HL-60 (cell line): ENCODE measurements around the gene AKAP12.

Experiments
- POLR2AphosphoS5 ChIP-seq: IDR thresholded peaks from 2 replicates; pipeline ENCODE4 v1.6.1; 2012; ENCODE audit warnings: low read depth
- SPI1 ChIP-seq: IDR thresholded peaks from 2 replicates; pipeline ENCODE4 v1.6.1; 2012; ENCODE audit warnings: low read depth, mild to moderate bottlenecking, borderline replicate concordance
- TF ChIP-seq, protein P1 (sequence below): IDR thresholded peaks from one replicate; pipeline ENCODE4 v1.5.1; 2011; ENCODE audit warnings: low read length, control low read depth, inconsistent platforms; ENCODE audit not compliant: insufficient read depth
- TF ChIP-seq, protein P2 (sequence below): IDR thresholded peaks from 2 replicates; pipeline ENCODE4 v1.6.1; 2012; ENCODE audit warnings: low read depth; ENCODE audit not compliant: insufficient replicate concordance

DNA sequence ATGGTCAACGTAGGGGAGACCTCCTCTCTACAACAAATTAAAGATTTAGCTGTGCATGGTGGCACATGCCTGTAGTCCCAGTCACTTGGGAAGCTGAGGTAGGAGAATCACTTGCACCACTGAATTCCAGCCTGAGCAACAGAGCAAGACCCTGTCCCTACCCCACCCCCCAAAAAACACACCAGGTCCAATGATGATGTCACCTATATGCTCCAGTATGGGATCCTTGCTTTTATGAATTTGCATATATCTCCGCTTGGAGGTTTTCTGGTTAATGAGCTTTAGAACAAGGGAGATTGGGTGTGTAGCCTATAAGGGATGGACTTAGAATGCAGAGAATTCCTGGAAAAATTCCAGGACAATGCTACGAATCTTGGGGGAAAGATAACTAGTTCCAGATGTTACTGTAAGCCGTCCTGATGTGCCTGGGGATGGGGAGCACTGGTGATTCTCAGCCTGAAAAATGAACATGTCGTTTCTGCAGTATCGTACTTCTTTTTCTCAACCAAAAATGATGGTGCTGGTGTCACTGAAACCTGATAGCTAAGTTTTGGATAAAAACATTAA lies 90.4 kb downstream of the AKAP12 start:
- TF ChIP-seq, protein P1, sequence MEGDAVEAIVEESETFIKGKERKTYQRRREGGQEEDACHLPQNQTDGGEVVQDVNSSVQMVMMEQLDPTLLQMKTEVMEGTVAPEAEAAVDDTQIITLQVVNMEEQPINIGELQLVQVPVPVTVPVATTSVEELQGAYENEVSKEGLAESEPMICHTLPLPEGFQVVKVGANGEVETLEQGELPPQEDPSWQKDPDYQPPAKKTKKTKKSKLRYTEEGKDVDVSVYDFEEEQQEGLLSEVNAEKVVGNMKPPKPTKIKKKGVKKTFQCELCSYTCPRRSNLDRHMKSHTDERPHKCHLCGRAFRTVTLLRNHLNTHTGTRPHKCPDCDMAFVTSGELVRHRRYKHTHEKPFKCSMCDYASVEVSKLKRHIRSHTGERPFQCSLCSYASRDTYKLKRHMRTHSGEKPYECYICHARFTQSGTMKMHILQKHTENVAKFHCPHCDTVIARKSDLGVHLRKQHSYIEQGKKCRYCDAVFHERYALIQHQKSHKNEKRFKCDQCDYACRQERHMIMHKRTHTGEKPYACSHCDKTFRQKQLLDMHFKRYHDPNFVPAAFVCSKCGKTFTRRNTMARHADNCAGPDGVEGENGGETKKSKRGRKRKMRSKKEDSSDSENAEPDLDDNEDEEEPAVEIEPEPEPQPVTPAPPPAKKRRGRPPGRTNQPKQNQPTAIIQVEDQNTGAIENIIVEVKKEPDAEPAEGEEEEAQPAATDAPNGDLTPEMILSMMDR = no peak
- TF ChIP-seq, protein P2, sequence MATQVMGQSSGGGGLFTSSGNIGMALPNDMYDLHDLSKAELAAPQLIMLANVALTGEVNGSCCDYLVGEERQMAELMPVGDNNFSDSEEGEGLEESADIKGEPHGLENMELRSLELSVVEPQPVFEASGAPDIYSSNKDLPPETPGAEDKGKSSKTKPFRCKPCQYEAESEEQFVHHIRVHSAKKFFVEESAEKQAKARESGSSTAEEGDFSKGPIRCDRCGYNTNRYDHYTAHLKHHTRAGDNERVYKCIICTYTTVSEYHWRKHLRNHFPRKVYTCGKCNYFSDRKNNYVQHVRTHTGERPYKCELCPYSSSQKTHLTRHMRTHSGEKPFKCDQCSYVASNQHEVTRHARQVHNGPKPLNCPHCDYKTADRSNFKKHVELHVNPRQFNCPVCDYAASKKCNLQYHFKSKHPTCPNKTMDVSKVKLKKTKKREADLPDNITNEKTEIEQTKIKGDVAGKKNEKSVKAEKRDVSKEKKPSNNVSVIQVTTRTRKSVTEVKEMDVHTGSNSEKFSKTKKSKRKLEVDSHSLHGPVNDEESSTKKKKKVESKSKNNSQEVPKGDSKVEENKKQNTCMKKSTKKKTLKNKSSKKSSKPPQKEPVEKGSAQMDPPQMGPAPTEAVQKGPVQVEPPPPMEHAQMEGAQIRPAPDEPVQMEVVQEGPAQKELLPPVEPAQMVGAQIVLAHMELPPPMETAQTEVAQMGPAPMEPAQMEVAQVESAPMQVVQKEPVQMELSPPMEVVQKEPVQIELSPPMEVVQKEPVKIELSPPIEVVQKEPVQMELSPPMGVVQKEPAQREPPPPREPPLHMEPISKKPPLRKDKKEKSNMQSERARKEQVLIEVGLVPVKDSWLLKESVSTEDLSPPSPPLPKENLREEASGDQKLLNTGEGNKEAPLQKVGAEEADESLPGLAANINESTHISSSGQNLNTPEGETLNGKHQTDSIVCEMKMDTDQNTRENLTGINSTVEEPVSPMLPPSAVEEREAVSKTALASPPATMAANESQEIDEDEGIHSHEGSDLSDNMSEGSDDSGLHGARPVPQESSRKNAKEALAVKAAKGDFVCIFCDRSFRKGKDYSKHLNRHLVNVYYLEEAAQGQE = no peak
- TF ChIP-seq POLR2AphosphoS5 (no peak), SPI1 (no peak)
